HG03558 (cell line): ENCODE results near the gene TMEM98.
"Not testable (repeated sequence)": the region's sequence is repeated elsewhere in the genome, so short reads cannot be mapped to it uniquely, and the experiment has no call there.

Experiments used
- ATAC-seq: cut with Tn5 transposase; IDR thresholded peaks from one replicate; pipeline ENCODE4 v1.9.1; 2021; ENCODE audit warnings: moderate number of reproducible peaks; ENCODE audit not compliant: unreplicated experiment; ENCODE audit errors: extremely low read depth

Gene TMEM98

GRCh38 chr17:32927724-32928585, at the start of gene TMEM98:
TSS of gene TMEM98 (plus strand) at chr17:32928153. CDS start at chr17:32931529, 3,376 bp downstream.
- no peak for ATAC-seq

- no peak for ATAC-seq
Observed at GRCh38 chr17:32878211-32878610, 49.7 kb upstream of the TMEM98 start.

- no peak for ATAC-seq
Observed at GRCh38 chr17:32879134-32879533, 48.8 kb upstream of the TMEM98 start.

GRCh38 chr17:32880671-32881453, 47.1 kb upstream of the TMEM98 start:
- no peak for ATAC-seq

GRCh38 chr17:32882029-32882428, 45.9 kb upstream of the TMEM98 start:
- ATAC-seq: no peak

- no peak for ATAC-seq
Observed at GRCh38 chr17:32882734-32883133, 45.2 kb upstream of the TMEM98 start.

GRCh38 chr17:32886951-32887350, 41.0 kb upstream of the TMEM98 start:
- not testable (repeated sequence) for ATAC-seq

GRCh38 chr17:32887410-32887809, 40.5 kb upstream of the TMEM98 start:
- not testable (repeated sequence) for ATAC-seq

GRCh38 chr17:32894245-32894644, 33.7 kb upstream of the TMEM98 start:
- no peak for ATAC-seq

- ATAC-seq: no peak
Observed at GRCh38 chr17:32896647-32897258, 31.2 kb upstream of the TMEM98 start.

- ATAC-seq: no peak
Observed at GRCh38 chr17:32899236-32900013, 28.5 kb upstream of the TMEM98 start.

- ATAC-seq: no peak
Observed at GRCh38 chr17:32901743-32902142, 26.2 kb upstream of the TMEM98 start.

- ATAC-seq: no peak
Observed at GRCh38 chr17:32903774-32904673, 23.9 kb upstream of the TMEM98 start.

GRCh38 chr17:32904891-32905290, 23.1 kb upstream of the TMEM98 start:
- no peak for ATAC-seq

GRCh38 chr17:32907583-32907982, 20.4 kb upstream of the TMEM98 start:
- ATAC-seq: no peak

GRCh38 chr17:32909787-32910369, 18.1 kb upstream of the TMEM98 start:
- no peak for ATAC-seq

- no peak for ATAC-seq
Observed at GRCh38 chr17:32910769-32911168, 17.2 kb upstream of the TMEM98 start.

GRCh38 chr17:32912218-32912897, 15.6 kb upstream of the TMEM98 start:
- ATAC-seq: no peak
